Prostate gland (tissue), 2 donors: ENCODE data around the gene HLA-DMA.
A peak's percentile ranks its signal among the peaks of the same experiment; 100 is the strongest.

ENCODE experiments used
- POLR2A ChIP-seq: fragments of 450-650 bp; IDR thresholded peaks from one replicate; pipeline ENCODE4 v1.6.1; 2016; ENCODE audit warnings: antibody characterized with exemption, mild to moderate bottlenecking
- TF ChIP-seq, protein P1 (sequence below), 4 experiments: fragments of 200-600 bp in 2 of 4; fragments of 450-650 bp in 2 of 4; sonication (generic) in 2 of 4; IDR thresholded peaks; 1 replicate in 3 of 4; 2 replicates in 1 of 4; pipeline ENCODE4 v1.5.1; 2016 to 2019; ENCODE audit warnings: antibody characterized with exemption in 4 of 4, mild to moderate bottlenecking in 2 of 4, moderate library complexity in 2 of 4

DNA sequence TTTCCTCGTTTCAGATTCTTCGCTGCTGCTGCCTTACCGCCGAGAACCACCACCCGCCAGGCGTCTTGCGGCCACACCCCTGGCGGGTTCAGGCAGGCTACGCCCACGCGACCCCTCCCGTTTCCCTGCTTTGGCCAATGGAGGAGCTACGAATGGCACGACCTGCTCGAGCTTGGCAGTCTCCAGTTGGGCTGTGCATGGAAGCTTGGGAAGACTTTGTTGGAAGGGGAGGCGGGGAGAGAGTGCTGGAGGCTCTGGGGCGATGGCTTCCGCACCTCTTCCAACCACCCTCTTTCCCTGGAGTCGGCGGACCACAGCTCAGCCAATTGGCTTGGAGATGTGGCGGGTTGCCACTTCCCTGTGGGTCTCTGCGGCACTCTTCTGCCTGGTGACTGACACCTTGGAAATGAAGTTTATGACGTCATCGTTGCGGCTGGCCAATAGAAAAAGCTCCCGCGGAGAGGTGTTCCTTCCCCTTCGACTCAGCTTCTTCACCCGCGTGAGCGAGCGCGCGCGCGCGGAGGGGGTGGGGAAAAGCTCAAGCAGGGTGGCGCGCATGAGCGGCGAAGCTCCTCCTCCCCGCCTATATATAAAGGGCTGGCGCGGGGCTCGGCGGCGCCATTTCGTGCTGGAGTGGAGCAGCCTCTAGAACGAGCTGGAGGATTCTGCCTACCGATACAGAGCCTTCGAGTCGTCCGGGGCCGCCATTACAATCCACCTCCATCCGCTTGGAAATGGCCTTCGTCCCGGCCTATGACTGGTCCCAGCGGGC is 18.9 kb upstream of the HLA-DMA start:
- TF ChIP-seq, protein P1, sequence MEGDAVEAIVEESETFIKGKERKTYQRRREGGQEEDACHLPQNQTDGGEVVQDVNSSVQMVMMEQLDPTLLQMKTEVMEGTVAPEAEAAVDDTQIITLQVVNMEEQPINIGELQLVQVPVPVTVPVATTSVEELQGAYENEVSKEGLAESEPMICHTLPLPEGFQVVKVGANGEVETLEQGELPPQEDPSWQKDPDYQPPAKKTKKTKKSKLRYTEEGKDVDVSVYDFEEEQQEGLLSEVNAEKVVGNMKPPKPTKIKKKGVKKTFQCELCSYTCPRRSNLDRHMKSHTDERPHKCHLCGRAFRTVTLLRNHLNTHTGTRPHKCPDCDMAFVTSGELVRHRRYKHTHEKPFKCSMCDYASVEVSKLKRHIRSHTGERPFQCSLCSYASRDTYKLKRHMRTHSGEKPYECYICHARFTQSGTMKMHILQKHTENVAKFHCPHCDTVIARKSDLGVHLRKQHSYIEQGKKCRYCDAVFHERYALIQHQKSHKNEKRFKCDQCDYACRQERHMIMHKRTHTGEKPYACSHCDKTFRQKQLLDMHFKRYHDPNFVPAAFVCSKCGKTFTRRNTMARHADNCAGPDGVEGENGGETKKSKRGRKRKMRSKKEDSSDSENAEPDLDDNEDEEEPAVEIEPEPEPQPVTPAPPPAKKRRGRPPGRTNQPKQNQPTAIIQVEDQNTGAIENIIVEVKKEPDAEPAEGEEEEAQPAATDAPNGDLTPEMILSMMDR (IDR thresholded peaks at IDR 0.05): peak in 2 of 4 experiments; percentile 27 to 45
- TF ChIP-seq POLR2A: peak; percentile 96
